ENCODE data around the gene ZFTA.

DNA sequence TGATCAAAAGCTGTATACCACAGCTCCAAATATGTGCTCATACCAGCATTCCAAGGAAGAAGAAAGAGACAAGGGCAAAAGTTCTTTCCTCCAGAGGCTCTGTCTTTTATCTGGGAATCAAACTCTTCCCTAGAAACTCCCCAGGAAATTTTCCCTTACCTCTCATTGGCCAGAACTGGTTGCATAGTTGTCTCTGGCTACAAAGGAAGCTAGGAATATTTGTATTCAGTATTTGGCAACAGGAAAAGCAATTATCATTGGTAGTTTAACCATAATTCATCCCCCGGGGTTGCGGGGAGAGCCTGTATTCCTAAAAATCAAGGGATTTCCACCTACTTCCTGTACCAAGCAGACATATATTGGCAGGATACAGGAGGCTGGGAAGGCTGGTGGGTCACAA lies 10.5 kb upstream of the ZFTA start:
- TF ChIP-seq, protein P1, sequence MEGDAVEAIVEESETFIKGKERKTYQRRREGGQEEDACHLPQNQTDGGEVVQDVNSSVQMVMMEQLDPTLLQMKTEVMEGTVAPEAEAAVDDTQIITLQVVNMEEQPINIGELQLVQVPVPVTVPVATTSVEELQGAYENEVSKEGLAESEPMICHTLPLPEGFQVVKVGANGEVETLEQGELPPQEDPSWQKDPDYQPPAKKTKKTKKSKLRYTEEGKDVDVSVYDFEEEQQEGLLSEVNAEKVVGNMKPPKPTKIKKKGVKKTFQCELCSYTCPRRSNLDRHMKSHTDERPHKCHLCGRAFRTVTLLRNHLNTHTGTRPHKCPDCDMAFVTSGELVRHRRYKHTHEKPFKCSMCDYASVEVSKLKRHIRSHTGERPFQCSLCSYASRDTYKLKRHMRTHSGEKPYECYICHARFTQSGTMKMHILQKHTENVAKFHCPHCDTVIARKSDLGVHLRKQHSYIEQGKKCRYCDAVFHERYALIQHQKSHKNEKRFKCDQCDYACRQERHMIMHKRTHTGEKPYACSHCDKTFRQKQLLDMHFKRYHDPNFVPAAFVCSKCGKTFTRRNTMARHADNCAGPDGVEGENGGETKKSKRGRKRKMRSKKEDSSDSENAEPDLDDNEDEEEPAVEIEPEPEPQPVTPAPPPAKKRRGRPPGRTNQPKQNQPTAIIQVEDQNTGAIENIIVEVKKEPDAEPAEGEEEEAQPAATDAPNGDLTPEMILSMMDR (IDR thresholded peaks at IDR 0.05): no peak
- no peak for TF ChIP-seq POLR2A (IDR thresholded peaks at IDR 0.05)

All from Peyer's patch (tissue), 4 donors.